GM23248 (cell line): ENCODE measurements around the gene DCAF16.

ENCODE experiments used
- EZH2 ChIP-seq: fragments of 200-600 bp; sonication (generic); IDR thresholded peaks from 2 replicates; pipeline ENCODE4 v1.6.1; 2018; ENCODE audit warnings: antibody characterized with exemption, mild to moderate bottlenecking; ENCODE audit not compliant: insufficient read depth, poor library complexity, severe bottlenecking
- EZH2phosphoT487 ChIP-seq: fragments of 200-600 bp; sonication (generic); IDR thresholded peaks from 2 replicates; pipeline ENCODE4 v1.6.1; 2018; ENCODE audit warnings: antibody characterized with exemption, moderate library complexity, mild to moderate bottlenecking, low read depth; ENCODE audit not compliant: insufficient read depth

- no peak for TF ChIP-seq EZH2
- TF ChIP-seq EZH2phosphoT487: no peak
These were observed 47.8 kb downstream of the DCAF16 start for GRCh38 chr4:17762726-17763125.
